Epidermal melanocyte (primary cell): ENCODE measurements around the gene CRIM1.

Source experiments
- DNase-seq: peaks from one replicate; pipeline ENCODE4 v3.0.0; 2011; ENCODE audit warnings: low spot score; ENCODE audit not compliant: insufficient read length

CRIM1 gene

GRCh38 chr2:36421379-36421778 lies 65.8 kb downstream of the CRIM1 start:
- no peak for DNase-seq

- no peak for DNase-seq
Measured at GRCh38 chr2:36423172-36423571, 67.6 kb downstream of the CRIM1 start.

- DNase-seq: no peak
Measured at GRCh38 chr2:36423619-36424120, 68.1 kb downstream of the CRIM1 start.

- DNase-seq: no peak
Measured at GRCh38 chr2:36425608-36426355, 70.2 kb downstream of the CRIM1 start.

- no peak for DNase-seq
Measured at GRCh38 chr2:36427790-36428243, 72.2 kb downstream of the CRIM1 start.

- DNase-seq: no peak
Measured at GRCh38 chr2:36430549-36430948, 75.0 kb downstream of the CRIM1 start.

- DNase-seq: no peak
Measured at GRCh38 chr2:36432479-36432878, 76.9 kb downstream of the CRIM1 start.

GRCh38 chr2:36433311-36434217 lies 78.0 kb downstream of the CRIM1 start:
- no peak for DNase-seq

GRCh38 chr2:36438449-36438977 lies 82.9 kb downstream of the CRIM1 start:
- peak; percentile 48 for DNase-seq

GRCh38 chr2:36439084-36439483 lies 83.5 kb downstream of the CRIM1 start:
- DNase-seq: no peak

GRCh38 chr2:36441065-36441625 lies 85.6 kb downstream of the CRIM1 start:
- no peak for DNase-seq

- peak; percentile 33 for DNase-seq
Measured at GRCh38 chr2:36441816-36442215, 86.2 kb downstream of the CRIM1 start.

GRCh38 chr2:36444216-36444936 lies 88.8 kb downstream of the CRIM1 start:
- no peak for DNase-seq

- DNase-seq: no peak
Measured at GRCh38 chr2:36445185-36445866, 89.7 kb downstream of the CRIM1 start.

GRCh38 chr2:36446294-36446693 lies 90.7 kb downstream of the CRIM1 start:
- DNase-seq: no peak

GRCh38 chr2:36449213-36449612 lies 93.6 kb downstream of the CRIM1 start:
- no peak for DNase-seq

GRCh38 chr2:36449943-36450392 lies 94.4 kb downstream of the CRIM1 start:
- no peak for DNase-seq

GRCh38 chr2:36450466-36451196 lies 95.1 kb downstream of the CRIM1 start:
- no peak for DNase-seq

- DNase-seq: no peak
Measured at GRCh38 chr2:36451512-36451911, 95.9 kb downstream of the CRIM1 start.

GRCh38 chr2:36452260-36452659 lies 96.7 kb downstream of the CRIM1 start:
- no peak for DNase-seq
